ENCODE results near the gene P2RX2. TPM values are rescaled to one million over a fixed set of nuclear protein-coding genes. Genes with fewer than 3 reads are reported as not detected.

Gene P2RX2
- total RNA-seq, 2 donors from 2014 or later = 0.32 to 8.2 TPM

GRCh38 chr12:132630672-132631071 is 12.1 kb downstream of the P2RX2 start:
- Histone ChIP-seq H3K4me3 (no peak overlapping the region), H3K4me1 (replicated peaks) (no peaks in the 10 kb centered on the region), H3K9me3 (no peaks in the 10 kb centered on the region), H3K27me3 (replicated peaks; ENCODE audit: insufficient read depth) (no peaks in the 10 kb centered on the region), H3K27ac (no peak overlapping the region), H3K36me3 (peaks cover 0 to 10% of the 10 kb centered on the region in 2 donors)
- intact Hi-C loops (cut with DNase I) = no loop called here
- DNase-seq (ENCODE audit: low spot score) = no peak
- 91% methylated on average over 6 of the region's 6 CpGs for WGBS
- TF ChIP-seq POLR2AphosphoS5 (IDR thresholded peaks at IDR 0.05) (no peak), CTCF (IDR thresholded peaks at IDR 0.05) (no peak), POLR2A (IDR thresholded peaks at IDR 0.05) (no peak)

GRCh38 chr12:132631666-132632065 is 13.1 kb downstream of the P2RX2 start:
- TF ChIP-seq POLR2A (IDR thresholded peaks at IDR 0.05) (no peak), CTCF (IDR thresholded peaks at IDR 0.05) (no peak), POLR2AphosphoS5 (IDR thresholded peaks at IDR 0.05) (no peak)
- H3K36me3 ChIP-seq = peaks cover 0 to 10% of the 10 kb centered on the region in 2 donors
- intact Hi-C loops (cut with DNase I) = no loop called here

GRCh38 chr12:132632521-132633228 is 14.1 kb downstream of the P2RX2 start:
- no peak overlapping the region for H3K4me3 ChIP-seq
- DNase-seq (ENCODE audit: low spot score) = no peak
- intact Hi-C loops (cut with DNase I) = no loop called here
- H3K4me1 ChIP-seq (replicated peaks) = no peaks in the 10 kb centered on the region
- TF ChIP-seq CTCF (IDR thresholded peaks at IDR 0.05) (no peak), POLR2A (IDR thresholded peaks at IDR 0.05) (no peak), POLR2AphosphoS5 (IDR thresholded peaks at IDR 0.05) (no peak)
- H3K36me3 ChIP-seq = peaks cover 3 to 12% of the 10 kb centered on the region in 2 donors
- no peaks in the 10 kb centered on the region for H3K27me3 ChIP-seq (replicated peaks; ENCODE audit: insufficient read depth)
- H3K9me3 ChIP-seq = no peaks in the 10 kb centered on the region
- no peak overlapping the region for H3K27ac ChIP-seq
- 81% methylated on average over 17 of the region's 17 CpGs for WGBS

More at GRCh38 chr12:132631666-132632065, 13.1 kb downstream of the P2RX2 start:
- Histone ChIP-seq H3K4me1 (replicated peaks) (no peaks in the 10 kb centered on the region), H3K27me3 (replicated peaks; ENCODE audit: insufficient read depth) (no peaks in the 10 kb centered on the region), H3K9me3 (no peaks in the 10 kb centered on the region), H3K4me3 (no peak overlapping the region), H3K27ac (no peak overlapping the region)
- WGBS = 89% methylated on average over 11 of the region's 11 CpGs
- no peak for DNase-seq (ENCODE audit: low spot score)

- Histone ChIP-seq H3K27ac (no peak overlapping the region), H3K27me3 (replicated peaks; ENCODE audit: insufficient read depth) (no peaks in the 10 kb centered on the region), H3K36me3 (peaks cover 6 to 12% of the 10 kb centered on the region in 2 donors), H3K4me3 (no peak overlapping the region), H3K9me3 (no peaks in the 10 kb centered on the region), H3K4me1 (replicated peaks) (no peaks in the 10 kb centered on the region)
- TF ChIP-seq POLR2A (IDR thresholded peaks at IDR 0.05) = no peak
- TF ChIP-seq CTCF (IDR thresholded peaks at IDR 0.05) = no peak
- no peak for TF ChIP-seq POLR2AphosphoS5 (IDR thresholded peaks at IDR 0.05)
- intact Hi-C loops (cut with DNase I) = no loop called here
- no peak for DNase-seq (ENCODE audit: low spot score)
- 98% methylated on average over 8 of the region's 8 CpGs for WGBS
These were observed 14.8 kb downstream of the P2RX2 start for GRCh38 chr12:132633398-132633797.

- intact Hi-C loops (cut with DNase I) = no loop called here
- Histone ChIP-seq H3K4me3 (no peak overlapping the region), H3K27me3 (replicated peaks; ENCODE audit: insufficient read depth) (no peaks in the 10 kb centered on the region), H3K9me3 (no peaks in the 10 kb centered on the region), H3K36me3 (peaks cover 6 to 12% of the 10 kb centered on the region in 2 donors), H3K4me1 (replicated peaks) (no peaks in the 10 kb centered on the region), H3K27ac (no peak overlapping the region)
- 94% methylated on average over 10 of the region's 10 CpGs for WGBS
- no peak for TF ChIP-seq POLR2AphosphoS5 (IDR thresholded peaks at IDR 0.05)
- no peak for TF ChIP-seq POLR2A (IDR thresholded peaks at IDR 0.05)
- no peak for TF ChIP-seq CTCF (IDR thresholded peaks at IDR 0.05)
- DNase-seq (ENCODE audit: low spot score) = no peak
These were observed 15.3 kb downstream of the P2RX2 start for GRCh38 chr12:132633901-132634300.
